HEK293T (cell line): ENCODE data around the gene RIT2.

Source experiments
- ARNT ChIP-seq: fragments of 450-650 bp; IDR thresholded peaks from 2 replicates; pipeline ENCODE4 v1.6.1; 2017; ENCODE audit warnings: mild to moderate bottlenecking
- BHLHE40 ChIP-seq: fragments of 450-650 bp; IDR thresholded peaks from 2 replicates; pipeline ENCODE4 v1.6.1; 2016; ENCODE audit warnings: mild to moderate bottlenecking, moderate library complexity, borderline replicate concordance
- ELF4 ChIP-seq: fragments of 450-650 bp; IDR thresholded peaks from 2 replicates; pipeline ENCODE4 v1.6.1; 2017; ENCODE audit warnings: antibody characterized with exemption
- FOXA1 ChIP-seq: fragments of 450-650 bp; IDR thresholded peaks from 2 replicates; pipeline ENCODE4 v1.6.1; 2016; ENCODE audit warnings: mild to moderate bottlenecking
- L3MBTL2 ChIP-seq: fragments of 450-650 bp; conservative IDR thresholded peaks from 2 replicates; pipeline ENCODE4 v1.6.1; 2016; ENCODE audit warnings: mild to moderate bottlenecking
- SP1 ChIP-seq: fragments of 450-650 bp; IDR thresholded peaks from 2 replicates; pipeline ENCODE4 v1.6.1; 2017
- SUZ12 ChIP-seq: fragments of 450-650 bp; IDR thresholded peaks from 2 replicates; pipeline ENCODE4 v1.6.1; 2016; ENCODE audit warnings: mild to moderate bottlenecking

- TF ChIP-seq BHLHE40 (no peak), SP1 (no peak), ARNT (no peak), SUZ12 (no peak), ELF4 (no peak), L3MBTL2 (no peak), FOXA1 (no peak)
Measured at GRCh38 chr18:42948831-42949230, 166.7 kb downstream of the RIT2 start.
